ENCODE measurements around the gene SPHKAP.
"Not testable (repeated sequence)": the region's sequence is repeated elsewhere in the genome, so short reads cannot be mapped to it uniquely, and the experiment has no call there.

The SPHKAP gene

DNA sequence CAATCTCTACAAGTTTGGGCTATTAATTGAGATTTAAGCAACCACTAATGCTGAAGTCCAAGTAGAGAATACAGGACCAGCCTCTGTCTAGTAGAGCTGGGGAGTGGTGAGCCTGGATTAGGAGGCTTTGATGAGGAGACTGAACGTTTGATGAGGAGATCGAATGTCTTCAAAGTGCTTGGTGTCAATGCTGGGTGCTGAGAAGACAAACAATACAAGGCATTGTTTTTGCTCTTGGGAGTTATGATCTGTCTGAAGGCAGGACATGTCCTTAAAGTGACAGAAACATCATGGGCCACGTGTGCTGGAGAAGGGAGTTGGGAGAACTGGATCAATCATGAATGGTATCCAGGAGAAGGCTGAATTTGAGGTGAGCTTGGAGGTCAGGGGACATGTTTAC lies 143.6 kb downstream of the SPHKAP start:
- DNase-seq = no peak

DNA sequence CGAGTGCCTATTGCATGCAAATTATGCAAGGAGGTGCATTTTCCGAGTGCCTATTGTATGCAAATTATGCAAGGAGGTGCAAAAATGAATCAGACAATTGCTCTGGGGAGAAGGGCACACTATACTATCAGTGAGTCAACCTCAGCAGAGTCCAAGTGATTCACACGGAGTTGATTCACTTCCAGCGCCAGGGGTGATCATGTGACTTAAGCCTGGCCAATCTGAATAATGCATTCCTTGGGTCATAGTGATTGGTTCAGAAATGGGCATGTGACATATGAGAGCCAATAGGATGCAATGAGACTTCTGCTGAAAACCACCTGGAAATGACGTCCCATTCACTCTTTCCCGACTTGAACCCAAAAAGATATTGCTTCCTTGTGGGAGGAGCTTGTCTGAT lies 157.9 kb downstream of the SPHKAP start:
- no peak for DNase-seq

DNA sequence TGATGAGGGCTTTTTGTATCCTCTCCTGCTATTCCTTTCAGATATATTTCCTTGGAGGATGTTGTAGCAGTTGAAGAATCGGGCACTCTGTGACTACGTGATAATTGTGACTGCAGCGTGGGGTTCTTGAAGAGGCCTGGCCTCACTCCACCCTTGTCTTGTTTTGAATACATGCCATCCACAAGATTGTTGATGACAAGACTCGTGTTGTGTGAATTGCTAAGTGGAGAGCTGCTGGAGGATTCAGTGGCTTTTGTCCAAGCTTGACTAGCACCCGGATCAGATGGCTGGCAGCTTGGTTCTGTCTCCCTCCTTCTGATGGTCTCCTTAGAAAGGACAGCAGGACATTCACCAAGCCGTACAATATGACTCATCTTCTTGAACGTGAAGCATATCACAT lies 163.2 kb downstream of the SPHKAP start:
- no peak for DNase-seq

DNA sequence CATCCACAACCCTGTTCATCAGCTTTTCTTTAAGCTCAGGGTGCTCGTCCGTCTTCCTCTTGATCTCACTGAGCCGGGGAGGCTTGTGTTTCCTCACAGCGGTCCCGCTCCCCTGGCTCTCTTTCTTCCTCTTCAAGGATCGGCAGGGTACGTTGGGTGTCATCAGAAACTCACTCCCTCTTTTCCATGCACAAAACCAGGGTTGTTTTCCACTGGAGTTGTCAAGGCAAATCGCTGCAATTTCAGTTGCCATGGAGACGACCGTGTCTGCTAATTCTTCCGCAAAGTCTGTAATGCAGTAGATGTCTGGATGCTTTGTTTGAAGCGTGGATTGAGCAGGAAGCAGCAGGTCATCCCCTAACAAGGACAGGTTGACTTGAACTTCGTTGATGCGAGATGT lies 163.7 kb downstream of the SPHKAP start:
- DNase-seq = no peak

DNA sequence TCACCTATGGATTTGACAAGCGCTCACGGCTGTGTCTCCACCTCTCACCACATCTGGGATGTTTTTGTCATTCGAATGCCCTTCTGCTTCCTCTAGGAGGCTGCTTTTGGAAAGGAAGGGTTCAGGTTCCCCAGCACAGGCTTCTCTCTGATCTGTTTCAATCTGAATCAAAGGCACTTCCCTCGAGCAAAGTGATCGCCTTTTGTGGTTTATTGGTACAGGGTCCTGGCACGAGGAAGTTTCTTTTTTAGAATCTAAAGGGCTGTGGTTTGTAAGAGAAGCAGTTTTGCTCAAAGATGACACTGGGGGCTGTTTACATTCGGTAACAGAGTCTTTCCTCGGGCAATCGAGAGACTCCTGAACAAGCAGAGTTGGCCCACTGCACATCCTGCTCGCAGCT lies 165.1 kb downstream of the SPHKAP start:
- DNase-seq = no peak

DNA sequence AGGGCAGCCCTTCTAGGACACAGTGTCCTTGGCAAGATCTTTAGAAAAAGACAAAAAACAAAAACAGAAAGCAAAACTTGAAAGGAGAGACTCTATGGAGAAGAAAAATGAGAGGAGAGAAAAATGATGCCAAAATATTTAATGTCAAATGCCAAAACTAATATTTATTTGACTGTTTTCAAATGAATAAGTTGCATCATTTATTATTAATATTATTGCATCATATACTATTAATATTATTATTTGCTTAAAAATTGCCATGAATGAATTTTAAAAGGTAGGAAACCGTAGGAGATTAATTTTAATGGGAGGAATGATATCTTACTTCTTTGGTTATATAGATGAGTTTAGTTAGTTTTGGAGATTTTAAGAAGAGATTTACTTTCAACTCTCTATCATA lies 165.7 kb downstream of the SPHKAP start:
- no peak for DNase-seq

DNA sequence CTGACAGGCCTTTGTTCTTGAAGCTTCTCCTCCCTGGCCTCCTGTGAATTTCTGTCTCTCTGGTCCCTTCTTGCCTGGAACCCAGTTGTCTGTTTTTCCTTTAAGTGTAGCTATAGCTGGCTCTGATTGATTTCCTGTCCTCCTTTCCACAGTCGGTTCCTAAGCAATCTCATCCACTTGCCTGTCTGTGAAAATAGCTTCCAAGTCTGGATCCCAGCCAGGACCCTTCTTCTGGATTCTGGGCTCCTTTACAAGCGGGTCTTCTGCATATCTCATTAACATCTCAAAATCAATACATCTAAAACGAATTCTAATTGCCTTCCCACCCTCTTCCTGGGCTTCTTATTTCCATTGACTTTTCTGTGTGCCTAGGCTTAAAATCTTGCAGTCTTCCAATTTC lies 185.1 kb downstream of the SPHKAP start:
- DNase-seq = no peak

DNA sequence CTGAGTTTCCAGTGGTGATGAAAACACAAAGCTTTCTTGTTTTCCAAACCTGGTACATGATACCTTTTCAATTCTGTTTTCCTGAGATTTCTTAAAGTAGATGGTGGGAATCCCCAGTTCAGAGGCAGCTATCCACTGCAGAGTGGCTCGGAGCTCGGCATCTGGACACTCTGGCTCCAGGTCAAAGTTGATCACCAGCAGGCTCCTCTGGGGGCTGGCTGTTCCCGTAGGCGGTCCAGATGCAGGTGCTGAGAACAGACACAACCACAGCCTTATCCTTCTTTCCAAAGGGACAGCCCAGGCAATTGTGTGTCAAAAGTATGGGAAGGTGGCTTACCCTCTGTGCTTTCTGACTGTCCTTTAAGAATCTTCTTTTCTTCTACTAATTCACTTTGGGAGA lies 190.6 kb downstream of the SPHKAP start:
- no peak for DNase-seq

DNA sequence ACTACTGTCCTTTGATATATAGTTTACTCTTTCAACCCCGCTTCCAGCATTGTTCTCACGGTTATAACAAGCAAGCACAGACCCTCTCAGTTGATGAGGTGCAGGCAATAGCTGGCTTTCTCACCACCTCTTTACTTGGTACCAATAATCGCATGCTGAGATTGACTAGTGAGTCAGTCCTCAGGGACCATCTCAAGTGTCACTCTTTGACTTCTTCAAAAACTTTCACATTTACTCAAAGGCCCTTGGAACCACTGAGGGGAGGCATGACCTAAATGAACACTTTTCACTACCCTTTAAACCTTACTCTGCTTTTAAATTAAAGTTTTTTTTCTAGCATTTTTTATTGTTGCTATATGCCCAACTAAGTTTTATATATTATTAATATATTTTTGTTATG lies 208.2 kb downstream of the SPHKAP start:
- no peak for DNase-seq

DNA sequence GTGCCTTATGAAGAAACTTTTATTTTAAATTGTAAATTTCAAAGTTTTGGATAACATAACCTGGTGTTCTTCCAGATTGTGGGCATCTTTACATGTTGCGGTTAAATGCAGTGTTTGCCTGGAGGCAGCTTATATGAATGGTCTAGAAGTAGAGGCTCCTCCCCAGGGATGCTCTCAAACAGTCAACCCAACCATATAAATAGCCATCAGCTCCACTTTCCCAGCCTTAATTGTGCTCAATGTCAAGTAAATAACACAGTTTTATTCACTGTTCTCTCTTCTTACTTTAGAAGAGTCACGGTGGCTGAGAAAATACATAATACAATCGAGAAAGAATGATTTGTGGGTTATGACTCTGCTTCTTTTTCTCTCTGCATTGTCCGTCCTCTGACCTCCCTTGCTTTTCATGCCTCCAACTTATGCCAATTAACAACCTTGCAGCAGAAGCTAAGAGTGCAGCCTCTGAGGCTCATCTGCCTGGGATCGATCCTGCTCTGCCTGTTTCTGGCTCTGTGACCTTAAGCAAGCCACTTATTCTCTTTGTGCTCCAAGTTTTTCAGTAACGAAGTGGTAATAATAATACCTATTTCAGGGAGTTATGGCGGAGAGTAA lies 209.8 kb downstream of the SPHKAP start:
- peak; percentile 7 for DNase-seq

DNA sequence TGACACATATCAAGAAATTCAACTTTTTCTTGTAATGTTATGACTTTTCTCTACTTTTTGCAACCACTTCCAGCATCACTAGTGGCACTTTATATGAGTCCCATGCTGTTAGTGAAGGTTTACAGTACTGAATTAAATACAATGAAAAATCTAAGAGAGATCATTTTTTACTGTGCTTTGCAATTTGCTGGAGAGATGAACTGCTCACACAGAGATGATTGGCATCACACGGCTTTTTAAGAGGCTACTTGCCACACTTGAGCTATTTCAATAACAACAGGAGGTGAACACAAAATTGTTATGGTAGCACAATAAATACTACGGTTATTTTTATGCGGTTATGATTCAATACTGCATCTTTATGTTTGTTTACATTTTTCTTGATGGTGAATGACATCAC lies 221.2 kb downstream of the SPHKAP start:
- DNase-seq = no peak

DNA sequence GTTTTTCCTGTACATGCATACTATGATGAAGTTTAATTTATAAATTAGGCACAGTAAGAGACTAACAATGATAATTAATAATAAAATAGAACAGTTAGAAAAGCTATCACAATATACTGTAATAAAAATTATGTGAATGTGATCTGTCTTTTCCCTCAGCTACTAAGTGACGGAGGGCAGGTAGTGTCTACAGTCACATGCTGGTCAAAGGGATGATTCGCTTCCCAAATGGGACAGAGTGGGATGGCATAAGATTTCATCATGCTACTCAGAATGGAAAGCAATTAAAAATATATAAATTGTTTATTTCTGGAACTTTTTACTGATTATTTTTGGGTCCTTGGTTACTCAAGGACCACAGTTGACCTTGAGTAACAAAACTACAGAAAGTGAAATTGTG lies 238.5 kb downstream of the SPHKAP start:
- DNase-seq = no peak

DNA sequence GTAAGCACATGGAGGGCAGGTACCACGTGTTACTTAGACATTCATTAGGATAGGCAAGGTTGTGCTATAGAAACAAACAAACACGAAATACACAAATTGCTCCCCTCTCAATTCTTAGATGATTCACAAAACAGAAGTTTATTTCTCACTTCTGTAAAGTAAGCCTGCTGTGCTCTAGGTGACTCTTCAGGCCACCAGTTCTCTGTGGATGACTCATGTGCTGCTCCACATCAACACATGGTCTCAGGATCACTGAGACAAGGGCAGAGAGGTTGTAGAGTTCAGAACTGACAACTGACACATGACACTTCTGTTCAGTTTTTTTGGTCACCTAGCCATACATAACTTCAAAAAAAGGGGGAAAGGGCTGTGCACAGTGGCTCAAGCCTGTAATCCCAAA lies 239.5 kb downstream of the SPHKAP start:
- DNase-seq = no peak

DNA sequence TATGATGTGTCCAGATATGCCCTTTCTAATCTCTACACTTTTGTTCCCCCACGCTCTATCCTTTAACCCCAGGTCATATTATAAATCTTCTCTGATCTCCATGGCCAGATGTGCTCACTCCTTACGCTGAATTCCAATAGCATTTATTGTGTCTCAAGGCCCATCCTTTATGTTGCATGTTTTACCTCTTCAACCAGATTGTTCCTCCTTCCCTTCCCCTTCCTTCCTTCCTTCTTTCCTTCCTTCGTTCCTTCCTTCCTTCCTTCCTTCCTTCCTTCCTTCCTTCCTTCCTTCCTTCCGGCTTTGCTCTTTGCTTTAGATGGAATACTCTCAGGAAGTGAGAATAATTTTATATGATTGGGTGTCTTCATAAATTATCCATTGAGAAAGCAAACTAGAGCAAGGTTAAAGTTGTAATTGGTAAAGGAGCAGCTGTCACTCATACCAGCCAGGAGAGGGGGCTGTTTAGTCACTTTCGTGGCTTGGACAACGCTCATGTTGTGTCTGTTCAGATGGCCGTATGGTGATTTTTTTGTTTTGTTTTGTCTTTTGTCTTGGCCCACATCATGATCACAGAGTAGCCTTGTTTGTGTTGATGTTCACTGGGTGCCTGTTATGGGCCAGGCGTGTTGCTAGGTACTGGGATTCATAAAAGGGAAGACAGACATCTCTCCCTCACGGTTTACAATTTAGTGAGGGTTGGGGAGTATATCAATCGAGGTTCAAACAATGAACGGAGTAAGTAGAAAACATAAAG lies 242.0 kb downstream of the SPHKAP start:
- no peak for DNase-seq

DNA sequence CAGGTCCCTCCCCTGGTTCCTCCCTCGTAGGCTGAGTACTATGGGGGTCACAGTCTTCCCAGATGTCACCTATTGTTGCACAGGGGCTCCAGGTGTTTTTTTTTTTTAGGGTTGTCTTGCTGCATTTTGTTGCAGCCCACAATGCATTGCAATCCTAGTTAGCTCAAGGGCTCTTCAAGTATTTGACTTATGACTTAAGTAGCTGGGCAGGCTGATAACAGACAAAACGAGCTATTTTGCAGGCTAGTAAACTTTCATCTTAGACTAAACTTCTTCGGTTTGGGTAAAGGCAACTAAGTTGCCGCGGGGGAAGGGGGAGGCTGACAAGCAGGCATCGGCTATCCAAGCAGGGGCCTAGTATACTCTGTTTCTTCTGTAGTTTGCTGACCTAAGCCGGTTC lies 245.2 kb downstream of the SPHKAP start:
- not testable (repeated sequence) for DNase-seq

DNA sequence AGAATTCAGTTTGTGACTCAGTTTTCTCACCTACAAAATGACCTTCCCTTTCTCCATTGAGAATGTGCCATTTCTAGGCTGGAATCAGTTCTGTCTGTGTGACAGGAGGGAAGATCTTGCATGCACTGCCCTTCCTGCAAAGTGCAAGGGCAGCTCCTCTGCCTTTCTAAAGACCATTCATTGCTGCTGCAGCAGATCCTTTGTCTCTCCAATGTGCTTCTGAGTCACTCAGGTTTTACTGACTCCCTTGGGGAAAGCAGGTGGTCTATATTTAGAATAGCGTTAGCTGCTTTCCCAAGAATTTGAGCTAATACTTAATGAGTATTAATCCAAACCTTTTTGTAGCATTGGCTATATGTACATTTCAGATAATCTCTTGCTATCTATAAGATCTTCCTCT lies 247.6 kb downstream of the SPHKAP start:
- DNase-seq = no peak

DNA sequence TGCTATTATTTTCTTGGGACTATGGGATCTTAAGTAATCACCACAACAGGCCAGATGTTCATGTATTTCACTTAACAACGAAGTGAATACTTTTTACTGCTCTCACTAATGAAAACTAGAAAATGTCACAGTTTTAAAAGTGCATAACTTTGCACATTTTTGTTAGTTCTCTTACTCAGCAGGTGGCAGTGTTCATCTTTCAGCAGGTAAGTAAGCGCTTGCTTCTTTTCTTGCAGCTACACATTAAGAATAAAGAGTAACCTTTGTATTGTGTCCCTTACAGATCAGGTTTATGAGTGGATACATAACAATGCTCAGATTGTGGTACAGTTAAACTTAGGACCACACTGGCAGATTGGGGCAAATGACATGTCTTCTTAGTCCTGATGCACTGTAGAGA lies 249.1 kb downstream of the SPHKAP start:
- no peak for DNase-seq

DNA sequence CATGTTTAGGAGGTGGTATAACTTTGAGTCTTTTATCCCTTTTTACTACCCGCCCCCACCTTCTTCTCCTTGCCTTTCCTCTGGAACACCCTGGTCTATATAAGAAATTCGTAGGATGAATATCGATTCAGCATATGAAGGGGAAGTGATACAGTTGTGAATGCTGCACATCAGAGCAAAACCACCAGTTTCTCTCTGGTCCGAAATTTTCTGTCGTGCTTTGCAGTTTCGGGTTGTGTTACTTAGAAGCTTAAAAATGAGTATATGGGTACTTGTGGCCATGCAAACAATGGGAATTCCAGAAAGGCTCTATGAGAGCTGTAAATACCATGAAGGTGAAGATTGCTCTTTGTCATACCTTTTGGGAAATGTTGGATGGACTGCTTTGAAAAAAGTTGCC lies 249.5 kb downstream of the SPHKAP start:
- no peak for DNase-seq

Measured in NCI-H1436 treated with DMSO at 0.1 percent for 48 hours (cell line).